Brain microvascular endothelial cell (primary cell): ENCODE measurements around the gene SMPDL3B.

Experiments
- DNase-seq: peaks from one replicate; pipeline ENCODE4 v3.0.0-alpha.2; 2020
- H3K27ac ChIP-seq: fragments of 250-450 bp; sonication (Bioruptor Pico); 2 replicates; pipeline ENCODE4 v1.5.1; 2020; ENCODE audit warnings: mild to moderate bottlenecking, moderate library complexity
- H3K27me3 ChIP-seq: fragments of 250-450 bp; sonication (Bioruptor Pico); replicated peaks from 2 replicates; pipeline ENCODE4 v1.5.1; 2020; ENCODE audit warnings: mild to moderate bottlenecking
- H3K36me3 ChIP-seq: fragments of 250-450 bp; sonication (Bioruptor Pico); replicated peaks from 2 replicates; pipeline ENCODE4 v1.5.1; 2020; ENCODE audit warnings: mild to moderate bottlenecking
- H3K4me3 ChIP-seq: 2 replicates; pipeline ENCODE4 v1.5.1; 2011; ENCODE audit warnings: low read depth, mild to moderate bottlenecking, control low read depth, low read length, moderate library complexity
- in situ Hi-C: cut with HindIII; loops from 2 replicates; pipeline ENCODE4 v1.10.0; 2017; ENCODE audit warnings: low sequenced_read_pairs, low pct_ligation_motif_present
- TF ChIP-seq, protein P1 (sequence below): IDR thresholded peaks from 2 replicates; pipeline ENCODE4 v1.5.1; 2011; ENCODE audit warnings: low read depth, mild to moderate bottlenecking, moderate library complexity, low read length, control low read depth, inconsistent platforms; ENCODE audit errors: missing control alignments

Gene SMPDL3B

DNA sequence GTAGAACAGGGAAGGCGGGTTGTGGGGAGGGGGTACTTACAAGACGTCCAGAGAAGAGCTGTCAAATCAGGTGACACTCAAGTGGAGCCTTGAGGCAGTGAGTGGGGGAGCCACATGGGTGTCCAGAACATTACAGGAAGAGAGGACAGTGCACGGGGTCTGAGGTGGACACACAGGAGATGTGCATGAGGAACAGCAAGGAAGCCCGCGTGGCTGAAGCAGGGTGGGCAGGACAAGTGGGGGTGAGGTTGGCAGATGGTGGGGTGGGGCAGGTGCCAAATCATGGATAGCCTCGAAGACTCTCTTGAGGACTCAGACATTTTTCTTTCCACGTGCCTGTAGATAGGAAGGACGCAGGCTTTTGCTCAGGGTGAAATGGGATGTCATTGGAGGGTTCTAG, 921 bp downstream of the SMPDL3B start:
- no peak for DNase-seq
- TF ChIP-seq, protein P1, sequence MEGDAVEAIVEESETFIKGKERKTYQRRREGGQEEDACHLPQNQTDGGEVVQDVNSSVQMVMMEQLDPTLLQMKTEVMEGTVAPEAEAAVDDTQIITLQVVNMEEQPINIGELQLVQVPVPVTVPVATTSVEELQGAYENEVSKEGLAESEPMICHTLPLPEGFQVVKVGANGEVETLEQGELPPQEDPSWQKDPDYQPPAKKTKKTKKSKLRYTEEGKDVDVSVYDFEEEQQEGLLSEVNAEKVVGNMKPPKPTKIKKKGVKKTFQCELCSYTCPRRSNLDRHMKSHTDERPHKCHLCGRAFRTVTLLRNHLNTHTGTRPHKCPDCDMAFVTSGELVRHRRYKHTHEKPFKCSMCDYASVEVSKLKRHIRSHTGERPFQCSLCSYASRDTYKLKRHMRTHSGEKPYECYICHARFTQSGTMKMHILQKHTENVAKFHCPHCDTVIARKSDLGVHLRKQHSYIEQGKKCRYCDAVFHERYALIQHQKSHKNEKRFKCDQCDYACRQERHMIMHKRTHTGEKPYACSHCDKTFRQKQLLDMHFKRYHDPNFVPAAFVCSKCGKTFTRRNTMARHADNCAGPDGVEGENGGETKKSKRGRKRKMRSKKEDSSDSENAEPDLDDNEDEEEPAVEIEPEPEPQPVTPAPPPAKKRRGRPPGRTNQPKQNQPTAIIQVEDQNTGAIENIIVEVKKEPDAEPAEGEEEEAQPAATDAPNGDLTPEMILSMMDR = no peak
- in situ Hi-C loops = no loop called here
- H3K4me3 ChIP-seq = no peak overlapping the region
- H3K36me3 ChIP-seq = no peaks in the 10 kb centered on the region
- H3K27me3 ChIP-seq = no peaks in the 10 kb centered on the region
- no peak overlapping the region for H3K27ac ChIP-seq

DNA sequence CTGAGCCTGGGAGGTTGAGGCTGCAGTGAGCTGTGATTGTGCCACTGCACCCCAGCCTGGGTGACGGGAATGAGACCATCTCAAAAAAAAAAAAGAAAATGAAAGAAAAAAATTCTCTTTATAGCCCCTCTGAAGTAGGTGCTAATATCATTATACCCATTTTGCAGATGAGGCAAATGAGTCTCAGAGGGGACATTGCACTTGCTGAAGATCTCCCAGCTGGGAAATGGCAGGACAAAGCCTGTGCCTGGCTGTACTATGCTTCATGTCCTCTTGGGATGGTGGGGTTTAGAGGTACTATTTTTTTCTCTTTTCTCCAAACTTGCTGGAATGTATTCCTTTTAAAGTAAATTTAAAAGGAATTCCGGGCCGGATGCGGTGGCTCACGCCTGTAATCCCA, 1.6 kb downstream of the SMPDL3B start:
- TF ChIP-seq, protein P1 = no peak
- in situ Hi-C loops = no loop called here
- DNase-seq = no peak
- Histone ChIP-seq H3K27ac (no peak overlapping the region), H3K27me3 (no peaks in the 10 kb centered on the region), H3K36me3 (no peaks in the 10 kb centered on the region), H3K4me3 (no peak overlapping the region)

DNA sequence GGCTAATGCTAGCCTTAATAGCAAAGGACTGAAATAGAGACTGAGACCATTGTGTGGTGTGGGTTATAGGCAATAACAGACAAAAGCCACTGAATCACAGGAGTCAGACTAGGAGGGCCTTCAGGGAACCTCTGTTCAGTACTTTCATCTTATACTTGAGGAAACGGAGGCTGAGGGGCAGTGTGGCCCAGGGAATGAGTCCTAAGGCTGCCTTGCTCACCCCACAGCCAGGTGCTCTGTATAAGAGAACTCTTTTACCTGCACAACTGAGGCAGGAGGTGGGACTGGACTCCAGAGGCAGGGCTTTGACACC, 2.7 kb downstream of the SMPDL3B start:
- no peak overlapping the region for H3K27ac ChIP-seq
- in situ Hi-C loops = no loop called here
- TF ChIP-seq, protein P1 = no peak
- no peaks in the 10 kb centered on the region for H3K36me3 ChIP-seq
- DNase-seq = no peak
- no peaks in the 10 kb centered on the region for H3K27me3 ChIP-seq
- no peak overlapping the region for H3K4me3 ChIP-seq

DNA sequence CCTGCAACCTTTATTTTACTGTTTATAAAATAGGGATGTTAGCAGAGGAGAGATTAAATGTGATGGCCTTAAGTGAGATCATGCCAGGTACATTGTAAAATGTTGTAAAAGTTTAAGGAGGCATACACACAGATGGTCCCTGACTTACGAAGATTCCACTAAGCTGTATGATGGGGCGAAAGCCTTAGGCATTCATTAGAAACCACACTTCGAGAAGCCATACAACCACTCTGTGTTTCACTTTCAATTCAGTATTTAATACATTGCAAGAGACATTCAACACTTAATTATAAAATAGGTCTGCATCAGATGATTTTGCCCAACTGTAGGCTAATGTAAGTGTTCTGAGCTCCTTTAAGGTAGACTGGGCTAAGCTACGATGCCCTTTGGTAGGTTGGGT, 3.7 kb downstream of the SMPDL3B start:
- Histone ChIP-seq H3K4me3 (no peak overlapping the region), H3K27me3 (no peaks in the 10 kb centered on the region), H3K36me3 (no peaks in the 10 kb centered on the region), H3K27ac (no peak overlapping the region)
- TF ChIP-seq, protein P1 = no peak
- DNase-seq = no peak
- in situ Hi-C loops = no loop called here

DNA sequence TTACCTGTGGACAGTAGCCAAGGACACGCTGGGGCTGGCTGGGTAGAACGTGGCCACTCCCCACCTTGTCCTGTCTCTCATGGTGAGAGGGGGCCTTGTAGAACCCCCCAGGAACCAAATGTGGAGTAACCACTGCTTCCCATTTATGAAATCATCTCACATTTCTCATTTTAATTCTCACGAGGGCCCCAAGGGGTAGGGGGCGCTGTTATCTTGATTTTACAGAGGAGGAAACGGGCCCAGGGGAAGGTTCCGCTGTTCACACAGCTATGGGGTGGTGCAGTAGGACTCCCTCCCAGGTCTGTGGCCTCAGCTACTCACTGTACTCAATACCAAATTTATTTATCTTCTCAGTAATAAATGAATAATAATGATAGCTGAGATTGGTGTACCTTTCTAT, 5.5 kb downstream of the SMPDL3B start:
- Histone ChIP-seq H3K36me3 (no peaks in the 10 kb centered on the region), H3K27ac (no peak overlapping the region), H3K27me3 (no peaks in the 10 kb centered on the region), H3K4me3 (no peak overlapping the region)
- TF ChIP-seq, protein P1 = peak; percentile 65
- DNase-seq = peak; percentile 22
- in situ Hi-C loops = no loop called here

DNA sequence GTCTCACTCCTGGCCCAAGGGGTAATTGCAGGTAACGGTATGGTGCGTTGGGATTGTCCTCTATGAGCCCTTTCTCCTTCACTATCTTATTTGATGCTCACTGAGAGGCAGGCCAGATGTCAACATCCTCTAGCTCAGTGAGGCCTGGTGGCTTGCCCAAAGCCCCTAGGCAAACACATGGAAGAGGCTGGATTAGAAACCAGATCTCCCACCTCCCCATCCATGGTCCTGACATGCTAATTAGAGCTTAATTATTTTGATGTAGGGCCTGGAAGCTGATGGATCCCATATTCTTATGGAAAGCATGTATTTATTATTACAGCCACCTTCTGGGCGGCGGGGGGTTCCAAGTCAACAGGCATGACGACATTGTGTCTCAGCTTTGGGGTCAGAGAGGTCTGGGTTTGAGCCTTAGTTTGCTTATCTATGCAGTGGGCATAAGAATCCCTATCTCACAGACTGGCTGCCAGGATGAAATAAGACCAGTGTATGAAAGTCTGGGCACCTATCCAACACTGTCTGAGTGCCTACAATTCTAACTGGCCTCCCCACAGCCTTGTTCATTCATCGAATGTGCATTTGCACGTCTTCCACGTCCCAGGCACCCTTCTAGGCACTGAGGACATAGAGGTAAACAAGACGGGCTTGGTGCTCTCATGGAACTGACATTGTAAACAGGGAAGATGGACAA, 6.2 kb downstream of the SMPDL3B start:
- Histone ChIP-seq H3K27ac (no peak overlapping the region), H3K4me3 (no peak overlapping the region), H3K36me3 (no peaks in the 10 kb centered on the region), H3K27me3 (no peaks in the 10 kb centered on the region)
- TF ChIP-seq, protein P1 = no peak
- in situ Hi-C loops = no loop called here
- no peak for DNase-seq
